ENCODE results near the gene XBP1. TPM values are rescaled to one million over a fixed set of nuclear protein-coding genes. Genes with fewer than 3 reads are reported as not detected.

The XBP1 gene
- total and polyA plus RNA-seq, 2 of the 8 experiments (the other 6 are each of a cell fraction or from before 2014, with no cell fraction given), result 99.8 to 131 TPM

GRCh38 chr22:28799606-28800307 is 612 bp downstream of the XBP1 start:
- Histone ChIP-seq H4K8ac (ENCODE audit: extremely low read depth, insufficient read depth, low read length) (peak overlapping the region; percentile 81; the same call in 1 of the 2 replicates), H3K79me1 (ENCODE audit: low read depth, low read length) (no peaks in the 10 kb centered on the region; the same call in none of the 2 replicates), H3K4me3 (ENCODE audit: extremely low read depth in 1 of 4, insufficient read depth in 2 of 4, low read depth in 3 of 4, low read length in 4 of 4) (peak overlapping the region; percentile 78 to 97 (median 90)), H2BK5ac (ENCODE audit: low read depth, low read length) (peak overlapping the region; percentile 82), H3K36me3 (ENCODE audit: control insufficient read depth in 2 of 4, insufficient read depth in 4 of 4, low read length in 3 of 4) (peaks cover 20 to 43% (median 31%) of the 10 kb centered on the region in 4 experiments), H3K56ac (replicated peaks; ENCODE audit: insufficient read length, low read depth, low read length) (peak overlapping the region; percentile 36), H3K9me3 (ENCODE audit: insufficient read depth in 2 of 2, low read depth in 1 of 2, low read length in 1 of 2) (no peaks in the 10 kb centered on the region), H3K27me3 (replicated peaks in 1 of 4; ENCODE audit: control insufficient read depth in 3 of 4, extremely low read depth in 1 of 4, insufficient read depth in 3 of 4, low read length in 3 of 4) (no peaks in the 10 kb centered on the region), H4K5ac (ENCODE audit: insufficient read length, low read depth, low read length) (peak overlapping the region; percentile 77), H3K27ac (ENCODE audit: low read depth, low read length) (peak overlapping the region; percentile 89), H4K20me1 (replicated peaks in 1 of 2; ENCODE audit: control insufficient read depth in 1 of 2, insufficient read depth in 2 of 2, low read length in 2 of 2) (peaks cover 3 to 8% of the 10 kb centered on the region in 2 experiments), H2AK5ac (ENCODE audit: low read depth, low read length) (peak overlapping the region; percentile 66; the same call in 1 of the 2 replicates), H3K9ac (replicated peaks in 1 of 4; ENCODE audit: extremely low read depth in 1 of 4, low read depth in 3 of 4, low read length in 3 of 4) (peak overlapping the region; percentile 91 to 99 (median 96)), H3K14ac (ENCODE audit: insufficient read length) (no peak overlapping the region), H4K91ac (replicated peaks; ENCODE audit: insufficient read length, low read length) (peak overlapping the region; percentile 34), H3K4ac (replicated peaks; ENCODE audit: insufficient read length, low read depth, low read length) (peak overlapping the region; percentile 57), H3K79me2 (ENCODE audit: control insufficient read depth in 1 of 2, insufficient read depth in 2 of 2, low read length in 2 of 2) (peaks cover 10 to 34% of the 10 kb centered on the region in 2 experiments), H3K23me2 (ENCODE audit: low read depth, low read length) (peaks cover 4% of the 10 kb centered on the region), H2BK120ac (replicated peaks; ENCODE audit: low read depth, low read length) (peak overlapping the region; percentile 21), H2BK15ac (ENCODE audit: low read length) (no peak overlapping the region), H2BK12ac (ENCODE audit: low read depth, low read length) (peak overlapping the region; percentile 9; the same call in 1 of the 2 replicates), H2AFZ (ENCODE audit: low read length) (no peak overlapping the region), H2BK20ac (ENCODE audit: low read length) (no peak overlapping the region), H3K23ac (ENCODE audit: insufficient read length) (no peak overlapping the region), H3K4me2 (ENCODE audit: insufficient read depth in 1 of 2, low read depth in 2 of 2, low read length in 2 of 2) (peak overlapping the region; percentile 84 to 93), H3K18ac (ENCODE audit: extremely low read depth, low read length) (peak overlapping the region; percentile 57), H3K4me1 (replicated peaks in 1 of 4; ENCODE audit: control insufficient read depth in 3 of 4, insufficient read depth in 4 of 4, low read length in 3 of 4) (peaks cover 0 to 3% (median under 1%) of the 10 kb centered on the region in 4 experiments; a peak in 1 of 7 replicates)
- FAIRE-seq, result no peak
- WGBS, 2 experiments (ENCODE audit: extremely low coverage in 1 of 2, insufficient coverage in 1 of 2, insufficient read length in 1 of 2, insufficient replicate concordance in 2 of 2, low coverage in 1 of 2, low lambda C conversion rate in 2 of 2, missing lambda C conversion rate in 1 of 2), result 1% methylated on average over 15 of the region's 31 CpGs; no CpG with 5 or more reads in 1 of the 2 experiments
- DNase-seq (ENCODE audit: low read depth in 1 of 2, low spot score in 2 of 2), result no peak
- CTCF ChIA-PET (ENCODE audit: partially characterized antibody), result interaction anchor here (0.6 to 1.1 kb wide), 4 partner anchors 9 to 287 kb away, joined by 3 to 4 read pairs (median 4); no protein-coding TSS in a partner anchor
- POLR2A ChIA-PET (ENCODE audit: partially characterized antibody), result interaction anchor here (0.7 to 10.0 kb wide), 23 partner anchors 9 to 881 kb away, joined by 3 to 100 read pairs (median 5); partner anchors contain the start of genes CCDC117, EWSR1, PITPNB and RHBDD3
- TF ChIP-seq CEBPB (IDR thresholded peaks at IDR 0.05; ENCODE audit: low read depth, low read length) (no peak), BCL11A (IDR thresholded peaks at IDR 0.05; ENCODE audit: low read depth in 2 of 2, low read length in 2 of 2) (no peak), TBP (IDR thresholded peaks at IDR 0.05; ENCODE audit: low read depth, low read length) (no peak), BRCA1 (IDR thresholded peaks at IDR 0.05; ENCODE audit: low read depth, low read length) (no peak), SIN3A (conservative IDR thresholded peaks at IDR 0.05 in 1 of 2, IDR thresholded peaks at IDR 0.05 in 1 of 2; ENCODE audit: low read depth in 1 of 2, low read length in 2 of 2) (peak in 1 of 2 experiments; percentile 12; a peak in 1 of 4 replicates), SP2 (IDR thresholded peaks at IDR 0.05; ENCODE audit: low read length) (no peak), NANOG (IDR thresholded peaks at IDR 0.05; ENCODE audit: insufficient read depth, low read depth, low read length, poor library complexity, severe bottlenecking) (no peak), POLR2AphosphoS5 (IDR thresholded peaks at IDR 0.05; ENCODE audit: low read depth, low read length) (peak; percentile 28), KDM4A (IDR thresholded peaks at IDR 0.05; ENCODE audit: low read depth, low read length, severe bottlenecking) (no peak), FOSL1 (IDR thresholded peaks at IDR 0.05; ENCODE audit: insufficient read depth, low read depth, low read length) (no peak), TAF7 (optimal IDR thresholded peaks at IDR 0.05; ENCODE audit: borderline replicate concordance, low read depth, low read length) (no peak)

Measured in H1 (cell line).